HuH-7.5 (cell line): ENCODE data around the gene ARGLU1.

Experiments used
- DNase-seq: peaks from one replicate; pipeline ENCODE4 v3.0.0; 2011; ENCODE audit warnings: low spot score

The ARGLU1 gene

GRCh38 chr13:106524108-106524507 is 43.8 kb downstream of the ARGLU1 start:
- DNase-seq: no peak

DNA sequence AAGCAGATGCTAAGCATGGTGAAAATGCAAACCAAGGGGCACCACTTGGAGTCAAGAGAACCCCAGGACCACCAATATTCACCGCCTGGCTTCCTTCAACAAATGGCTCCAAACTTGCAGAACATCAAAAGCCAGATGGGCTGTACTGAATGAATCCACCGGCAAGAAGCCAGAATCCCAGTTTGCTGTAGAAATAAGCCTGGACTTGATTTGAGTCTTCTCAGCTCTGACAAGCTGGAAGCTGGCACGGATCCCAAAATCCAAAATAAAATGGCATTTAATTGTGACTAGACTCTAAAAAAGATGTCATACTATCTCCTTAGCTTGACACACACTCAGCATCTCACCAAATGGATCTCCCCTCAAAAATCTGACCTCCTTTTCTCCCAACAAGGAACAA is 44.4 kb downstream of the ARGLU1 start:
- DNase-seq: no peak

- DNase-seq: no peak
Observed at GRCh38 chr13:106522898-106523525, 44.9 kb downstream of the ARGLU1 start.

DNA sequence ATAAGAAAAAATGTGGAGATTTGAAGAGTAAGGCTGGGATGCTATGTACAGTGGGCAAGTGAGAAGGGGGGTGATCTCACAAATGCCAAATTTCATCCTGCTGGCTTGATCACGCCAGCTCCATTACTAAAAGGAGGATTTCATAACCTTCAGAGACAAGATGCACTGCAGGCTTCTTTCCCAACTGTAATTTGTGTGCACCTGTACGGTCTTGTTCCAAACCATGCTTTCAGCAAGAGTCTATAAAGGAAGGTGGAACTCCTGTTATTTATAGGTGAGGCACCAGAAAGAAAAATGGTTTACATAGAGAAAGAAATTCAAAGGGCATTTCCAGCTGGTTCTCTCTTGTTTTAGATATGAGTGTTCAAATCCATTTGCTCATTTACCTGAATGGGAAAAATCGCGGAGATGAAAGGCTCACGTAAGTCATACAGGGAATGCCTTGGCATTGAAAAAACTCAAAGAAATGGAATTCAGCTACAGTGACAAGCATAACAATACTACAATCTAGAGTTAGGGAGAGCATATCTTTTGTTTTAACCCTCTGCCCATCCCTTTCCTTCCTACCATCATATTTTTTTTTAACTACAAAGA is 45.7 kb downstream of the ARGLU1 start:
- DNase-seq: no peak

- no peak for DNase-seq
Observed at GRCh38 chr13:106521095-106521799, 46.7 kb downstream of the ARGLU1 start.

- no peak for DNase-seq
Observed at GRCh38 chr13:106520251-106521054, 47.5 kb downstream of the ARGLU1 start.

GRCh38 chr13:106518512-106518911 is 49.4 kb downstream of the ARGLU1 start:
- DNase-seq: no peak

DNA sequence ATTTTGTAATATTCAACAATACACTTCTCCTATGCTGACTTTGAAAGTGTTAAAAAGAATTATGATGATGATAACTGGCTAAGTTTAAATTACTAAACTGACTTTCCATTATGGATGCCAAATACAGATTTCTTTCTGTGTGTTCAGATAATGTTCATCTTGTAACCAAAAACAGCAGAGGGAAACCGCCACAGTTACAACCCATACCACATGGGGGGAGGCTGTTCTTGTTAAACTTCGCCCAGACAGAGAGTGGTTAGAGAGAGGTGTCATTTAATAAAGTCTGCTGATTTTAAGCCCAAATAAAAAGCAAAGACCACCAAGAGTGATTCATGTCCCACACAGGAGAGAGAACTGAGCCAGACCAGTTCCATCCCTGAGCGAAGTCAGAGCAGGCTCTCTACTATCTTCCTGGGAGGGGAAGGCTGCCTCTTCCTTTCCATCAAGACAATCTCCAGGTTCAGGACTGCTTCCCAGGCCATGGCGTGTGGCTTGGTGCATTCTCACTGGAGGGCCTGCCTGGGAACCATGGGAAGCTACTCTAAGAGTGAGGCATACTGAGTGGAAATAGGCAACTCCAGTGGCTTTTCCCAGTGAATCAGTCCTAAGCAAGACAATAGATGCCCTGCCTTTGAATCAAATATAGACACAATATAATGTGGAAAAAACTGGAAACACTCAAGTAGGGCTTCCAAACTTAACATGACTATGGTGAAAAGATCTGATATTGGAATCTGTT is 50.7 kb downstream of the ARGLU1 start:
- DNase-seq: no peak

DNA sequence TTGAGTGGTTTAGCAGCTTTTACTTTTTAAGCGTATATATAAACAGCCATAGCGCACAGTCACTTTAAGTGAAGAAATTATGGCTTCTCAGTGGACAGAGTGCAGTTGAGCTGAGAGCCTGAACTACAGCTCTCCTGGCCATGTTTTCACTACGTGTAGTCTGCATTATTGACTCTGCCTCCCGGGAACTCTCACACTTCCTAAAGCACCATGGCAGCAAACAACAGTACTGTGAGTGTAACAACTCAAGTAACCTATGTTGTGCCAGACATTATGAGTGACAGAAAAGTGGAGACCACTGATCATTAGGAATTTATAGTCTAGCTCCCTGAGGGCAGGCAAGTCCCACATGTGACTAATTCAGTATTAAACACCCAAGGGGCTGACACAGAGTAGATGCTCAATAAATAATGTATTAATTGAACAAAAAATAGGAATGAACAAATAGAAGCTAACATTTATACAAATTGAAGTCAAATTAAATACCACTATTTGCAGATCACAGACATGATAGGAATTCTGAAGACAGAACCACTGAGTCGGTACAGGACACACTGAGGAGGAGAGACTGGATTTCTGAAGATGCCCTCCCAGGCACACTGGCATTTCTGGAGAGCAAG is 52.2 kb downstream of the ARGLU1 start:
- DNase-seq: no peak

DNA sequence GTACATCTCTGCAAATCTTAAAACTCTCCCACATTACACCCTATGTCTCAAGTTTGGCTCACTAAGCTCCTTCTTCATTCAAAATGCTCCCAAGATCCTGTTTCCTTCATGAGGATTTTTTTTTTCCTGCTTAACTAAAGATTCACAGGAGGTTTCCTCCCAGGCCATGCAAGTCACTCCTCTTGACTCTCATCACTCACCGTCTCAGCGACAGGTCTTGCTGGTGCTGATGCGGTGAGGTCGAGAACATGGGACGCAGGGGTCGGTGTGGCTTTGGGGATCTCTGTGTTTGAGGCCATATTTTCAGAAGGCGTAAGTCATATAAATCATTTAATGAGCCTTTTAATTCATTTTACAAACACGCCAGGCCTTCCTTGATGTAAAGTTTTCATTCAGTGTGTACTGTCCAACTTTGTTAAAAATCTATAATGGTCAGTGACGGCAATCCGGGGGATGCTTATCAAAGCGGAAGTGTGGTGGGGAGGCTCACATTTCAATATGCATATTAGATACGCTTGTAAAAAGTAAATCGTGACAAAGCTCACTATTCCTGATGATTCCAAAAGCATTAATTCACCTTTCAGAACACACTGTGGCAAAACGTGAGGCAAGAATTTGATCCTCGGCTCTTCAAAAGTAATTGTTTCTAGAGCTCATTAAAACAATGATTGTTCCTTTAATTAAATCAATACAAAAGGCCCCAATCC is 52.9 kb downstream of the ARGLU1 start:
- no peak for DNase-seq

- no peak for DNase-seq
Observed at GRCh38 chr13:106513025-106513983, 54.6 kb downstream of the ARGLU1 start.

- no peak for DNase-seq
Observed at GRCh38 chr13:106507560-106508274, 60.2 kb downstream of the ARGLU1 start.

DNA sequence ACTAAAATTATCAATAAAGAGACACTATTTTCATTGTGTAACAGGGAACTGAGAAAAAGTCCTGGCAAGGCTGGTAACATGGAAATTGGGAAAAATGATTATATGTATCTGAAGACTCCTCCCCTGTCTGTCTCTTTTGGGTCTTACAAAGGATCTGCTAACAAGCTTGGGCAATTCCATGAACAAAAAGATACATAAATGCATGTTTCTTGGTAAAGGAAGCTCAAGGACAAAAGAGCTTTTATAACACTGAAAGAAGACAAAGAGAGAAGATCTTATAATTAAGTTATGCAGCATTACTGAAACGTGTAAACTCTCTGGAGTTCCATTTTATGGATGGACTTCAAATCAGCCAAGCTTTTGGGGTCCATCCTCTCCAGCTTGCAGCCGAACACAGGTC is 61.7 kb downstream of the ARGLU1 start:
- no peak for DNase-seq

DNA sequence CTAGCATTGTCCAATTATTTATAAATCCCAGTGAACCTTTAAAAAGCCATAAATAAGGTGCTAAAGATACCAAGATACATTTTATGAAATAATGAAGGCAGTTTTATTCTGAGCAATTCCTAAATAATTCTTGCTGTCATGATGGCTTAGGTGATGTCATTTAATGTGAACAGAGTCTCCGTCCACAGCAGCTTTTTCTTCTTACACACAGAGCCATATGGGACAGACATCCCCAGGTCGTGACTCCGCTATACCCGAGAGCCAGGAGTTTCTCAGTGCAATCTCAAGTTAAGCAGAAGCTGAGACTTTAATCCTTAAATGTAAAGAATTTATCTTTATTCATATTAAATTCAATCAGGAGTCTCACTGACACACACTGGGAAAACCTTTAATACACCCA is 62.2 kb downstream of the ARGLU1 start:
- no peak for DNase-seq

- DNase-seq: no peak
Observed at GRCh38 chr13:106505295-106505694, 62.6 kb downstream of the ARGLU1 start.

- no peak for DNase-seq
Observed at GRCh38 chr13:106503730-106504453, 64.0 kb downstream of the ARGLU1 start.

DNA sequence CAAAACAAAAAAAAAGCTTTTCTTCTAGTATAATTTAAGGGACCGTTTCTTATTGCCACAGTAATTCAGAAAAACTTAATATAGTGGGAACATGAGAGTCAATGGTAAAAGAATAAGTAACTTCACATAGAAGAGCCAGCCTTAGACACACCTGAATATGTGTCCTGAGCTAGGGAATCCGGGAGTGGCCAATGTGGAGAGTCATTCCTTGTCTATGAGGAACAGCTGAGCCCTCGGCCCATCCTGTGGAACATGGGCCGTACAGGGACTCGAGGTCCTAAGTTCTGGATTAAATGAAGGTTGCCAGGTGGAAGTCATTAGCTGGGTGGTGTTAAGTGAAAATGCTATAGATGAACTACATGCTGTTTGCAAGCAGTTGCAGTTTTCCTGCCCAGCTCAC is 64.7 kb downstream of the ARGLU1 start:
- no peak for DNase-seq

DNA sequence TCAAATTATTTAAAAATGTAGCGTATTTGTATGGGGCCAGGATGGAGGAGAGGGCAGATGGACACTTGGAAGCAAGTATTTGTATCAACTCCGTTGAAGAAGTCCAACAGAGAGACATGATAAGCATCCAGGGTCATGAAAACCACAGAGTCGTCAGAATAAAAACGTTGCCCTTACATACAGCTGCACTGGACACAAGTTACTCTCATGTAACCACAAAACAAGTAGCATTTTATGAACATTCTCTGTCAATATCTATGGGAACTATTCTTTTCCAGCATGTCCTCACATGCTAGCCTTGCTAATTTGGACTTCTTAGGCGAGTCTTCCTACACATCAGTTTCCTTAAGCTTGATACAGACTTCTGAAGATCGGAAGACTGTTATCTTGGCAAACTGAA is 67.5 kb downstream of the ARGLU1 start:
- no peak for DNase-seq
